H9 (cell line): Measurements from ENCODE around the gene TMEM201. TPM values are rescaled to one million over a fixed set of nuclear protein-coding genes. Genes with fewer than 3 reads are reported as not detected.

Experiments
- DNase-seq: peaks from one replicate; pipeline ENCODE4 v3.0.0-alpha.2; 2017
- H2AFZ ChIP-seq: one replicate; pipeline ENCODE4 v1.6.1; 2013; ENCODE audit warnings: mild to moderate bottlenecking, low read length, control low read depth, moderate library complexity
- H2AK5ac ChIP-seq: 2 replicates; pipeline ENCODE4 v1.6.1; 2013; ENCODE audit warnings: low read length, control low read depth, mixed read lengths; ENCODE audit not compliant: insufficient read length
- H2BK120ac ChIP-seq: one replicate; pipeline ENCODE4 v1.6.1; 2013; ENCODE audit warnings: low read depth, mild to moderate bottlenecking, low read length, control low read depth, inconsistent platforms; ENCODE audit not compliant: poor library complexity, severe bottlenecking
- H2BK12ac ChIP-seq: 2 replicates; pipeline ENCODE4 v1.6.1; 2013; ENCODE audit warnings: low read length, control low read depth, mixed read lengths, low read depth; ENCODE audit not compliant: insufficient read length
- H2BK15ac ChIP-seq: 2 replicates; pipeline ENCODE4 v1.6.1; 2013; ENCODE audit warnings: low read depth, low read length, control low read depth
- H2BK20ac ChIP-seq: one replicate; pipeline ENCODE4 v1.6.1; 2013; ENCODE audit warnings: low read depth, mild to moderate bottlenecking, low read length, control low read depth, inconsistent platforms; ENCODE audit not compliant: poor library complexity, severe bottlenecking
- H2BK5ac ChIP-seq: 2 replicates; pipeline ENCODE4 v1.6.1; 2013; ENCODE audit warnings: low read length, control low read depth, mixed read lengths; ENCODE audit not compliant: insufficient read length
- H3K14ac ChIP-seq: 2 replicates; pipeline ENCODE4 v1.6.1; 2013; ENCODE audit warnings: low read length, control low read depth; ENCODE audit not compliant: insufficient read depth
- H3K18ac ChIP-seq: 2 replicates; pipeline ENCODE4 v1.6.1; 2013; ENCODE audit warnings: low read depth, mild to moderate bottlenecking, mixed read lengths, low read length, control low read depth; ENCODE audit not compliant: insufficient read length
- H3K23ac ChIP-seq: 2 replicates; pipeline ENCODE4 v1.6.1; 2013; ENCODE audit warnings: low read length, control low read depth, mixed read lengths, low read depth; ENCODE audit not compliant: insufficient read length
- H3K23me2 ChIP-seq: 2 replicates; pipeline ENCODE4 v1.6.1; 2013; ENCODE audit warnings: low read depth, mild to moderate bottlenecking, mixed read lengths, low read length, control low read depth; ENCODE audit not compliant: insufficient read length, poor library complexity, severe bottlenecking
- H3K27ac ChIP-seq: 2 replicates; pipeline ENCODE4 v1.5.1; 2013; ENCODE audit warnings: low read length, control low read depth, mixed read lengths, low read depth; ENCODE audit not compliant: insufficient read length
- H3K27me3 ChIP-seq: 2 replicates; pipeline ENCODE4 v1.6.1; 2013; ENCODE audit warnings: low read length, control low read depth, inconsistent platforms; ENCODE audit not compliant: insufficient read depth
- H3K4ac ChIP-seq: 2 replicates; pipeline ENCODE4 v1.6.1; 2013; ENCODE audit warnings: low read depth, mild to moderate bottlenecking, control low read depth, inconsistent platforms, low read length, moderate library complexity
- H3K4me1 ChIP-seq: 2 replicates; pipeline ENCODE4 v1.6.1; 2013; ENCODE audit warnings: low read length, control low read depth, inconsistent platforms; ENCODE audit not compliant: insufficient read depth
- H3K4me2 ChIP-seq: 2 replicates; pipeline ENCODE4 v1.6.1; 2013; ENCODE audit warnings: low read length, control low read depth, mixed read lengths; ENCODE audit not compliant: insufficient read length, insufficient read depth
- H3K56ac ChIP-seq: 2 replicates; pipeline ENCODE4 v1.6.1; 2013; ENCODE audit warnings: low read depth, mild to moderate bottlenecking, mixed read lengths, low read length, control low read depth; ENCODE audit not compliant: insufficient read length
- H3K79me1 ChIP-seq: 2 replicates; pipeline ENCODE4 v1.6.1; 2013; ENCODE audit warnings: low read depth, mild to moderate bottlenecking, moderate library complexity, low read length, control low read depth, inconsistent platforms; ENCODE audit not compliant: insufficient read depth, poor library complexity, severe bottlenecking
- H3K79me2 ChIP-seq: 2 replicates; pipeline ENCODE4 v1.6.1; 2013; ENCODE audit warnings: low read length, control low read depth, inconsistent platforms; ENCODE audit not compliant: insufficient read depth
- H3K9ac ChIP-seq: 2 replicates; pipeline ENCODE4 v1.6.1; 2013; ENCODE audit warnings: low read length, control low read depth, mixed read lengths; ENCODE audit not compliant: insufficient read length; ENCODE audit errors: extremely low read depth
- H3K9me3 ChIP-seq: one replicate; pipeline ENCODE4 v1.6.1; 2013; ENCODE audit warnings: low read depth, low read length, inconsistent platforms; ENCODE audit not compliant: control insufficient read depth
- H3T11ph ChIP-seq: one replicate; pipeline ENCODE4 v1.6.1; 2013; ENCODE audit warnings: mild to moderate bottlenecking, low read length, control low read depth, inconsistent platforms
- H4K20me1 ChIP-seq: one replicate; pipeline ENCODE4 v1.6.1; 2013; ENCODE audit not compliant: control insufficient read depth, insufficient read length, insufficient read depth
- H4K5ac ChIP-seq: 2 replicates; pipeline ENCODE4 v1.6.1; 2013; ENCODE audit warnings: low read depth, mild to moderate bottlenecking, mixed read lengths, low read length, control low read depth; ENCODE audit not compliant: insufficient read length
- H4K8ac ChIP-seq: replicated peaks from 2 replicates; pipeline ENCODE4 v1.6.1; 2013; ENCODE audit warnings: low read length, control low read depth, mixed read lengths, low read depth; ENCODE audit not compliant: insufficient read length
- H4K91ac ChIP-seq: 2 replicates; pipeline ENCODE4 v1.6.1; 2013; ENCODE audit warnings: low read depth, mild to moderate bottlenecking, moderate library complexity, mixed read lengths, low read length, control low read depth; ENCODE audit not compliant: insufficient read length
- H3K27ac Mint-ChIP-seq, 3 experiments: 2 replicates in 2 of 3; 3 replicates in 1 of 3; pipeline ENCODE4 v1.8.0; 2020 to 2021; ENCODE audit warnings: mixed read lengths in 3 of 3, mild to moderate bottlenecking in 1 of 3, moderate library complexity in 1 of 3
- H3K27me3 Mint-ChIP-seq: 2 replicates; pipeline ENCODE4 v1.8.0; 2021; ENCODE audit warnings: low read depth, mild to moderate bottlenecking, moderate library complexity, mixed read lengths
- H3K36me3 Mint-ChIP-seq, 3 experiments: 2 replicates in 2 of 3; 3 replicates in 1 of 3; pipeline ENCODE4 v1.8.0; 2020 to 2021; ENCODE audit warnings: low read depth in 3 of 3, mixed read lengths in 3 of 3; ENCODE audit not compliant: insufficient read depth in 1 of 3
- H3K4me1 Mint-ChIP-seq, 2 experiments: 2 replicates each; pipeline ENCODE4 v1.8.0; 2020; ENCODE audit warnings: mixed read lengths in 2 of 2
- H3K4me3 Mint-ChIP-seq, 2 experiments: 2 replicates in 1 of 2; 3 replicates in 1 of 2; pipeline ENCODE4 v1.8.0; 2020 to 2021; ENCODE audit warnings: mild to moderate bottlenecking in 2 of 2, mixed read lengths in 2 of 2, moderate library complexity in 1 of 2
- H3K9me3 Mint-ChIP-seq, 2 experiments: 2 replicates in 1 of 2; 3 replicates in 1 of 2; pipeline ENCODE4 v1.8.0; 2020; ENCODE audit warnings: mild to moderate bottlenecking in 2 of 2, mixed read lengths in 2 of 2, moderate library complexity in 1 of 2
- CTCF ChIP-seq: fragments of 200-600 bp; sonication (generic); conservative IDR thresholded peaks from 3 replicates; pipeline ENCODE4 v1.8.0; 2021; ENCODE audit warnings: antibody characterized with exemption, mild to moderate bottlenecking
- WGBS: extraction: QIAGEN DNeasy Blood & Tissue Kit; methylation state at CpG from one replicate; pipeline ENCODE4 v1.1.7; 2013; ENCODE audit warnings: missing lambda C conversion rate, low lambda C conversion rate, mixed read lengths; ENCODE audit not compliant: insufficient read length; ENCODE audit errors: extremely low coverage; 5-methylcytosine and 5-hydroxymethylcytosine counted together
- total RNA-seq: library from RNA; stranded (reverse); gene quantifications from 2 replicates; pipeline ENCODE4 v1.2.1, GENCODE V29; 2021

The TMEM201 gene
- total RNA-seq, 1 experiment from 2014 or later, result 31.0 TPM

GRCh38 chr1:9590201-9590600 is 1.5 kb downstream of the TMEM201 start:
- Histone ChIP-seq H3K18ac (no peak overlapping the region), H3K79me1 (peaks cover 12% of the 10 kb centered on the region), H3K9ac (no peak overlapping the region), H3K4me1 (peaks cover 5% of the 10 kb centered on the region; the same call in 1 of the 2 replicates), H3K79me2 (peaks cover 14% of the 10 kb centered on the region; the same call in 1 of the 2 replicates), H3K23me2 (peaks cover 9% of the 10 kb centered on the region), H3K27ac (no peak overlapping the region), H2BK15ac (no peak overlapping the region), H4K8ac (no peak overlapping the region), H4K5ac (no peak overlapping the region), H4K20me1 (no peaks in the 10 kb centered on the region), H3K4ac (no peak overlapping the region), H3K56ac (no peak overlapping the region), H2BK20ac (no peak overlapping the region), H3K4me2 (peak overlapping the region; percentile 84), H3K23ac (no peak overlapping the region), H2AK5ac (no peak overlapping the region), H2BK120ac (no peak overlapping the region), H3K14ac (no peak overlapping the region), H2AFZ (no peak overlapping the region), H2BK5ac (no peak overlapping the region), H2BK12ac (no peak overlapping the region), H3T11ph (no peak overlapping the region), H3K9me3 (no peaks in the 10 kb centered on the region), H3K27me3 (no peaks in the 10 kb centered on the region), H4K91ac (no peak overlapping the region)
- H3K27me3 Mint-ChIP-seq, result peaks cover 7% of the 10 kb centered on the region
- peak overlapping the region; percentile 86 to 90 for H3K4me3 Mint-ChIP-seq
- H3K27ac Mint-ChIP-seq, result no peak overlapping the region
- peaks cover 0 to 2% of the 10 kb centered on the region in 2 experiments; a peak in 2 of 5 replicates for H3K9me3 Mint-ChIP-seq
- DNase-seq, result no peak
- no CpG with 5 or more reads among the region's 7 CpGs for WGBS
- no peak for TF ChIP-seq CTCF
- peaks cover 32 to 42% of the 10 kb centered on the region in 2 experiments for H3K4me1 Mint-ChIP-seq
- peaks cover 2 to 5% (median 3%) of the 10 kb centered on the region in 3 experiments; a peak in 4 of 7 replicates for H3K36me3 Mint-ChIP-seq
